Tibial artery (tissue), 4 donors: Measurements from ENCODE around the gene PIK3CD.

ENCODE experiments used
- DNase-seq, 2 donors: peaks; one replicate each; pipeline ENCODE4 v3.0.0-alpha.2; 2019
- H3K27ac ChIP-seq, 2 donors: fragments of 200-600 bp; sonication (generic) in 1 of 2; 1 replicate in 1 of 2; 2 replicates in 1 of 2; pipeline ENCODE4 v1.5.1; 2018 to 2019; ENCODE audit warnings: mild to moderate bottlenecking in 1 of 2
- H3K27me3 ChIP-seq, 2 donors: fragments of 200-600 bp; sonication (generic) in 1 of 2; one replicate each; pipeline versions ENCODE4 v1.5.1 to v1.6.0; 2016 to 2019
- H3K36me3 ChIP-seq, 3 donors: fragments of 200-600 bp; sonication (generic) in 2 of 3; one replicate each; pipeline ENCODE4 v1.5.1; 2016 to 2019; ENCODE audit warnings: mild to moderate bottlenecking in 2 of 3
- H3K4me1 ChIP-seq, 4 donors: fragments of 200-600 bp; sonication (generic) in 2 of 4; 1 replicate in 3 of 4; 2 replicates in 1 of 4; pipeline ENCODE4 v1.5.1; 2016 to 2019
- H3K4me3 ChIP-seq, 2 donors: fragments of 200-600 bp; sonication (generic) in 1 of 2; 1 replicate in 1 of 2; 2 replicates in 1 of 2; pipeline ENCODE4 v1.5.1; 2018 to 2019; ENCODE audit warnings: mild to moderate bottlenecking in 2 of 2
- H3K9me3 ChIP-seq, 3 donors: fragments of 200-600 bp; sonication (generic) in 1 of 3; one replicate each; pipeline ENCODE4 v1.5.1; 2016 to 2019
- intact Hi-C: fragments of 100-400 bp; cut with DNase I; formaldehyde crosslinking; loops from one replicate; pipeline ENCODE4 v1.15.0; 2023; ENCODE audit warnings: low total_unique reads
- TF ChIP-seq, protein P1 (sequence below), 2 experiments: fragments of 200-600 bp in 1 of 2; fragments of 450-650 bp in 1 of 2; IDR thresholded peaks; one replicate each; pipeline ENCODE4 v1.5.1; 2017 to 2019; ENCODE audit warnings: antibody characterized with exemption in 2 of 2, mild to moderate bottlenecking in 1 of 2, moderate library complexity in 1 of 2

The PIK3CD gene

GRCh38 chr1:9728451-9729295 is 77.1 kb downstream of the PIK3CD start:
- H3K4me1 ChIP-seq, result no peaks in the 10 kb centered on the region
- TF ChIP-seq, protein P1, sequence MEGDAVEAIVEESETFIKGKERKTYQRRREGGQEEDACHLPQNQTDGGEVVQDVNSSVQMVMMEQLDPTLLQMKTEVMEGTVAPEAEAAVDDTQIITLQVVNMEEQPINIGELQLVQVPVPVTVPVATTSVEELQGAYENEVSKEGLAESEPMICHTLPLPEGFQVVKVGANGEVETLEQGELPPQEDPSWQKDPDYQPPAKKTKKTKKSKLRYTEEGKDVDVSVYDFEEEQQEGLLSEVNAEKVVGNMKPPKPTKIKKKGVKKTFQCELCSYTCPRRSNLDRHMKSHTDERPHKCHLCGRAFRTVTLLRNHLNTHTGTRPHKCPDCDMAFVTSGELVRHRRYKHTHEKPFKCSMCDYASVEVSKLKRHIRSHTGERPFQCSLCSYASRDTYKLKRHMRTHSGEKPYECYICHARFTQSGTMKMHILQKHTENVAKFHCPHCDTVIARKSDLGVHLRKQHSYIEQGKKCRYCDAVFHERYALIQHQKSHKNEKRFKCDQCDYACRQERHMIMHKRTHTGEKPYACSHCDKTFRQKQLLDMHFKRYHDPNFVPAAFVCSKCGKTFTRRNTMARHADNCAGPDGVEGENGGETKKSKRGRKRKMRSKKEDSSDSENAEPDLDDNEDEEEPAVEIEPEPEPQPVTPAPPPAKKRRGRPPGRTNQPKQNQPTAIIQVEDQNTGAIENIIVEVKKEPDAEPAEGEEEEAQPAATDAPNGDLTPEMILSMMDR (IDR thresholded peaks at IDR 0.05), result no peak
- intact Hi-C loops, result loop anchor here (10.0 kb wide), 1 partner anchor 136 kb away; no protein-coding TSS in a partner anchor
- H3K36me3 ChIP-seq, result peaks cover 61 to 100% (median 81%) of the 10 kb centered on the region in 3 donors
- no peaks in the 10 kb centered on the region for H3K9me3 ChIP-seq
- H3K27ac ChIP-seq, result no peak overlapping the region
- DNase-seq, result no peak
- no peaks in the 10 kb centered on the region for H3K27me3 ChIP-seq
- no peak overlapping the region for H3K4me3 ChIP-seq

- H3K27ac ChIP-seq, result no peak overlapping the region
- peaks cover 61 to 100% (median 81%) of the 10 kb centered on the region in 3 donors for H3K36me3 ChIP-seq
Measured at GRCh38 chr1:9729523-9729922, 78.0 kb downstream of the PIK3CD start.

DNA sequence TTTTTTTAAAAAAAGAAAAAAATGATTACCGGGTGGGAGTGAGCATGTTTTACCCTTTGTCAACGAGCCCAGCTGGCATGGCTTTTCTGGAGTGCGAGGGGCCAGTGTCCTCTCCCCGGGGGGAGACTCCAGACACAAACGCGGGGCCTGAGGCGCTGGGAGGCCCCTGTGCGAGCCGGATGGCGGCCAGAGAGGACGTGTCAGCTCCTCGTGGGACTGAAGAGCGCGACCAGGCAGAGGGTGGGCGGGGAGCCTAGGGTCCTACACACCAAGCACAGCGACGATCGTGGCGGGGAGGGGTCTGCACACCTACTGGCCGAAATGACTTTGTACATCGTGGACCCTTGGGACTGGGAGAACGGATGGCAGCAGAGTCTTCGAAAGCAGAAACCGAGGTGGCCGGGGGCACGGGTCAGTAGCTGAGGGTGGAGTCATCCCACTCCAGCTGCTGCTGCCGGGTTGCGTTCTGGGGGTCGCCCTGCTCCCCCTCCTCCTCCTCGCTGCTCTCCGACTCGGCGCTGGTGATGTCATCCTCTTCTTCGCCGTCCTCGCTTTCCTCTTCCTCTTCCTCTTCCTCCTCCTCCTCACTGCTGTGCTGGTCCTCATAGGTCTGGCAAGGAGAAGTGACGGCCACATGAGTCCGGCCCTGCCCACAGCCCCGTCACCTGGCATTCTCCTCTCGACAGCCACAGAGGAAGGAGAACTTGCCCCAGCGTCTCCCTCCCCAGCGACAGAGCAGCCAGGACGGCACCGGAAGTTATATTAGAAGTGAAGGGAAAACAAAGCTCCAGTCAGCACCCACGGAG is 78.8 kb downstream of the PIK3CD start:
- Histone ChIP-seq H3K27ac (no peak overlapping the region), H3K4me1 (no peaks in the 10 kb centered on the region), H3K4me3 (no peak overlapping the region), H3K9me3 (no peaks in the 10 kb centered on the region), H3K36me3 (peaks cover 69 to 100% (median 83%) of the 10 kb centered on the region in 3 donors), H3K27me3 (no peaks in the 10 kb centered on the region)
- peak in 1 of 2 donors; percentile 68 for DNase-seq
- TF ChIP-seq, protein P1 (IDR thresholded peaks at IDR 0.05), result no peak
- intact Hi-C loops, result no loop called here

More at GRCh38 chr1:9729523-9729922, 78.0 kb downstream of the PIK3CD start:
- Histone ChIP-seq H3K4me3 (no peak overlapping the region), H3K4me1 (no peaks in the 10 kb centered on the region), H3K27me3 (no peaks in the 10 kb centered on the region), H3K9me3 (no peaks in the 10 kb centered on the region)
- intact Hi-C loops, result loop anchor here (10.0 kb wide), 1 partner anchor 135 kb away; no protein-coding TSS in a partner anchor
- DNase-seq, result no peak
- TF ChIP-seq, protein P1 (IDR thresholded peaks at IDR 0.05), result no peak

- no peaks in the 10 kb centered on the region for H3K4me1 ChIP-seq
- intact Hi-C loops, result no loop called here
- H3K9me3 ChIP-seq, result no peaks in the 10 kb centered on the region
- H3K27me3 ChIP-seq, result no peaks in the 10 kb centered on the region
- DNase-seq, result no peak
- TF ChIP-seq, protein P1 (IDR thresholded peaks at IDR 0.05), result no peak
- H3K4me3 ChIP-seq, result no peak overlapping the region
- H3K36me3 ChIP-seq, result peaks cover 77 to 100% (median 87%) of the 10 kb centered on the region in 3 donors
- H3K27ac ChIP-seq, result no peak overlapping the region
Measured at GRCh38 chr1:9731051-9731537, 79.6 kb downstream of the PIK3CD start.

DNA sequence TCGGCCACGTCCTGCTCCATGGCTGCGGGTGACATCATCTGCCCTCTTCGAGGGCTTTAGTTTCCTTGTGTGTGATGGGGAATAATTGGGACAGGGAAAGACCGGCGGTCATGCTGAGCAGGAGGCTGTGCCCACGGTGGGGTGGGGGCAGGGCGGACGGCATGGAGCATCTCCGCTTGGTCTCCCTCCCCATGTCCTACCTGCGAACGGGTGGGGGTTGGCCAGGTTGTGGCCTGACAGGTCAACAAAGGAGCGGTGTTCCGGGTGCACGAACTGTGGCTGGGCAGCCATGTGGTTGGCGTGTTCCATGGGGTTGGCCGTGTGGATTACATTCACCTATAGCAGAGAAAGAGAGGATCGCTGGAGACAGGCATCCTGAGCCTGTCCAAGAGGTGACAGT is 80.0 kb downstream of the PIK3CD start:
- H3K36me3 ChIP-seq, result peaks cover 81 to 100% (median 89%) of the 10 kb centered on the region in 3 donors
- intact Hi-C loops, result no loop called here
- H3K27me3 ChIP-seq, result no peaks in the 10 kb centered on the region
- H3K4me1 ChIP-seq, result no peaks in the 10 kb centered on the region
- no peaks in the 10 kb centered on the region for H3K9me3 ChIP-seq
- no peak overlapping the region for H3K27ac ChIP-seq
- H3K4me3 ChIP-seq, result no peak overlapping the region
- TF ChIP-seq, protein P1 (IDR thresholded peaks at IDR 0.05), result no peak
- no peak for DNase-seq
